ENCODE results near the gene ZNF514.
"Not testable (repeated sequence)": the region's sequence is repeated elsewhere in the genome, so short reads cannot be mapped to it uniquely, and the experiment has no call there.

The ZNF514 gene

DNA sequence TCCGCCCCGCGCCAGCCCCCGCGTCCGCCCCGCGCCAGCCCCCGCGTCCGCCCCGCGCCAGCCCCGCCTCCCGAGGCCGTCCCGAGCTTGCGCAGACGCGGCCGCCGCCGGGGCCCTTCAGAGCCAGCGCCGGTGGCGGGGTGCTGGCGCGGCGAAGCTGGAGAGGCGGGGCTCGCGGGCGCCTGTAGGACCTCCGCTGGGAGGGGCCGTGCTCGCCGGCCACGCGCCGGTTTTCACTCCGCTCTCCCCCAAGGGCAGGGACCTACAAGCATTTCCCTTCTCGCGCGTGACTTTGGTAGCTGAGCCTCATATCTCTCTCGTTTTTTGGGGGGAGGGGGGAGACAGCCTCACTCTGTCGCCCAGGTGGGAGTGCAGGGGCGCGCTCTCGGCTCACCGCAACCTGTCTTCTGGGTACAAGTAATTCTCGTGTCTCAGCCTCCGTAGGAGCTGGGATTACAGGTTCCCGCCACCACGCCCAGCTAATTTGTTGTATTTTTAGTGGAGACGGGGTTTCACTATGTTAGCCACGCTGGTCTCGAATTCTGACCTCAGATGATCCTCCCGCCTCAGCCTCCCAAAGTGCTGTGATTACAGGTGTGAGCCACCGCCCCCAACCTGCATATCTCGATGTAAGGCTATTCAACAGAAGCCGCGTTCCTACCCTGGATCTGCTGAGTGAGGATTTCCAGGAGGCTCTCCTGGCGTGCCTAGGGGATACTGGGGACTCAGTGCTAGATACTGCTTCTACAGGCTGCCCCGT is at the start of gene ZNF514:
TSS of gene ZNF514 (minus strand) at position 159 of the 760 bp plus-strand sequence. CDS start 6,595 bp downstream, outside the sequence.
- H3K27ac ChIP-seq, result peak within 1 kb of the TSS; percentile 24

DNA sequence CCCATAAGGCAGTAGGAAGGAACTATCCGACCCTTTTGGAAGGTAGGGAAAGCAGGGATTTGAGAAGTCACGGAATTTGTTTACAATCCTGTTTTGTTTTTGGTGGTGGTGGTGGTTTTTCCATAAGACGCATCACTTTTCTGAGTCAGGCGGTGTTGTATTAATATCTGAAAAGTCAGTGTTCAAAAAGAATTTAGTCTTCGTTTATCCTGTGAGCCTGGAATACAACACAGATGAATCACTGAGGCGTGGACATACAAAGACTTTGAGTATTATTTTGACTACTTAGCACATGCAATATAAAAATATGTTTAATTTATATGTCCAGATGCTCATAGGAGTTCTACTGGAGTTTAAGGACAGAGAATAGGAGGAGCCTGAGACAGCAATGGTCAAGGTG is 48.5 kb upstream of the ZNF514 start:
- H3K27ac ChIP-seq, result peak overlapping the region; percentile 77
- peak; percentile 18 for DNase-seq (ENCODE audit: low read depth, low spot score)

More for the DNA sequence above, at the start of gene ZNF514:
- no peak for DNase-seq (ENCODE audit: low read depth, low spot score)

GRCh38 chr2:95207111-95207961 is 47.7 kb upstream of the ZNF514 start, which contains the start of gene ZNF892:
ZNF892 (plus strand) TSS chr2:95207521; CDS start chr2:95207816, 295 bp downstream.
- peak; percentile 72 for DNase-seq (ENCODE audit: low read depth, low spot score)
- peak within 1 kb of the TSS; percentile 77 for H3K27ac ChIP-seq

- H3K27ac ChIP-seq, result no peak overlapping the region
- no peak for DNase-seq (ENCODE audit: low read depth, low spot score)
Observed at GRCh38 chr2:95206096-95206495, 46.4 kb upstream of the ZNF514 start.

DNA sequence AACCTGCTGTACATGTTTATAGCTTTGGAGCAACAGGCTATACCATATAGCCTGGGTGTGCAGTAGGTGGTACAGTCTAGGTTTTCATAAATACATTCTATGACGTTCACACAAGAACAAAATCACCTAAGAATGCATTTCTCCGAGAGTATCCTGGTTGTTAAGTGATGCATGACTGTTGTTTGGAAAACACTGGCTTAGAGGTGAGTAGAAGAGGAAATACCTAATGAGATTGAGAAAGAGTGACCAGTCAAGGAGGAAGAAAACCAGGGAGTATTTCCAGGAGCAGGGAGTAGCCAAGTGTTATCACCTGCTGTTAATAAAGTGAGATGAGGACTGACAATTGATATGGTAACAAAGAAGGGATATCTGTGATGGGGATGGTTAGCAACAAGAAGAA is 44.7 kb upstream of the ZNF514 start:
- no peak for DNase-seq (ENCODE audit: low read depth, low spot score)
- H3K27ac ChIP-seq, result no peak overlapping the region

DNA sequence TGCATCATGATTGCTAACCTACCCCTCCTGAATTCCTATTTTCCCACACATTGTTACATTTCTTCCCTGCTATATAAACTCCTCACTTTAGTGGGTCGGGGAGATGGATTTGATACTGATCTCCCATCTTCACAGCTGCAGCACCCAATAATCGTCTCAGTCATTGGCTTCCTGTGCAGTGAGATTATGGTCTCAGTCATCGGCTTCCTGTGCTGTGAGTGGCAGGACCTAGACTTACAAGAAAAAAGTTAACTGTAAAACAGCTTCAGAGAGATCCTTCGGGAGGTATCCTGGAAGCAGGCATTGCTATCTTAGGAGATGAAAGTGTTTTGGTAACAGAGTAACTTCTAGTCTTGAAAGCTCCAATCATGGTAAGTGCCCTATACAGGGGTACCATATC is 44.3 kb upstream of the ZNF514 start:
- no peak for DNase-seq (ENCODE audit: low read depth, low spot score)
- no peak overlapping the region for H3K27ac ChIP-seq

GRCh38 chr2:95192956-95193355 is 33.3 kb upstream of the ZNF514 start:
- not testable (repeated sequence) for DNase-seq (ENCODE audit: low read depth, low spot score); H3K27ac ChIP-seq

GRCh38 chr2:95185973-95186372 is 26.3 kb upstream of the ZNF514 start:
- H3K27ac ChIP-seq, result no peak overlapping the region
- no peak for DNase-seq (ENCODE audit: low read depth, low spot score)

GRCh38 chr2:95185197-95185596 is 25.5 kb upstream of the ZNF514 start:
- DNase-seq (ENCODE audit: low read depth, low spot score), result no peak
- H3K27ac ChIP-seq, result no peak overlapping the region

- DNase-seq (ENCODE audit: low read depth, low spot score), result no peak
- no peak overlapping the region for H3K27ac ChIP-seq
Observed at GRCh38 chr2:95181774-95182173, 22.1 kb upstream of the ZNF514 start.

GRCh38 chr2:95179451-95179850 is 19.8 kb upstream of the ZNF514 start:
- no peak for DNase-seq (ENCODE audit: low read depth, low spot score)
- H3K27ac ChIP-seq, result no peak overlapping the region

GRCh38 chr2:95174031-95174542 is 14.4 kb upstream of the ZNF514 start:
- no peak overlapping the region for H3K27ac ChIP-seq
- no peak for DNase-seq (ENCODE audit: low read depth, low spot score)

DNA sequence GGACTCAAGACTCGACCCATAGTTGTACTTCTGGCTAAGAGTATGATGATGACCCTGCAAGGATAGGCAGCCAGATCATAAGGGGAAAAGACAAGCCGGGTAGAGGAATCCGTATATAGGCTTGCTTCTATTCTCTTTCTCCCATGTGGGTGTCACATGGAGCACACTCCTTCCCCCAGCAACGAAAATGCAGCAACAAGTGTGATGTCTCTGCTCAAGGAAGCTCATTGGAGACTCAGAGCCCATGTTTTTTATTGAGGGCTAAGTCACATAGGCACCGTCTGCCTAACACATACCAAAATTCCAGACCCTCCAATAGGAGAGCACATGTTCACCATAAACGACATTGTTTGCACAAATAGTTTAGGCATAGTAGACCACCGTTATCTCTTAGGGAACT is 12.3 kb upstream of the ZNF514 start:
- DNase-seq (ENCODE audit: low read depth, low spot score), result no peak
- no peak overlapping the region for H3K27ac ChIP-seq

DNA sequence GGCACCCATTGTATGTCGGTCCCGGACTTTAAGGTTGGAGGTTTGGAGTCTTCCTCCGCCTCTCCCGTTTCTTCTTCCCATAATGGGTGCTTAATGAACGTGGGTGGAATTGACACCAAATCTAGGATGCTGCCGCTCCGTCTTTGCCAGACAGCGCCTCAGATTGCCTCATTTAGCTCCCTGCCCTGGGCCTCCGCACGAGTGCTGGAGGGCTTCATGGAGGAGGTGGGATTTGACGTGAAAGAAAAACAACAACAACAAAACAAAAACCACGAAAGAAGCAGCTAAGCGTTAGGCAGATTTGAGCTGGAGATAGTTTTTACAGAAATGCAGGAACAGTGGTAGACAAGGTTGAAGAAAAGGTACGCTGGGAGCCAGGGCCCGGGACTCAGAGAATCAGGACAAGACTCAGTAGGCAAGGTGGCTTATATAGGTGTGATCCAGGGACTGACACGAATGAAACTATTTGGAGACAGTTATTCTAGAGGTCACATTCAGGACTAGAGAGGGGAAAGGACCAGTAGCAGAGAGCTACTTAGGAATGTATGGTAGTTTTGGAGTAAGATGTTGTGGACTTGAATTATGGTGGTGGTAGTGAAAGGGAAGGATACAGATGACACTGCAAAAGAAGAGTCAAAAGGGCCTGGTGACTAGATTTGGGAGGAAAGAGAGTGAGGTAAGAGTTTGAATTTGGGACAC is 6.6 kb upstream of the ZNF514 start:
- no peak for DNase-seq (ENCODE audit: low read depth, low spot score)
- peak overlapping the region; percentile 83 for H3K27ac ChIP-seq

DNA sequence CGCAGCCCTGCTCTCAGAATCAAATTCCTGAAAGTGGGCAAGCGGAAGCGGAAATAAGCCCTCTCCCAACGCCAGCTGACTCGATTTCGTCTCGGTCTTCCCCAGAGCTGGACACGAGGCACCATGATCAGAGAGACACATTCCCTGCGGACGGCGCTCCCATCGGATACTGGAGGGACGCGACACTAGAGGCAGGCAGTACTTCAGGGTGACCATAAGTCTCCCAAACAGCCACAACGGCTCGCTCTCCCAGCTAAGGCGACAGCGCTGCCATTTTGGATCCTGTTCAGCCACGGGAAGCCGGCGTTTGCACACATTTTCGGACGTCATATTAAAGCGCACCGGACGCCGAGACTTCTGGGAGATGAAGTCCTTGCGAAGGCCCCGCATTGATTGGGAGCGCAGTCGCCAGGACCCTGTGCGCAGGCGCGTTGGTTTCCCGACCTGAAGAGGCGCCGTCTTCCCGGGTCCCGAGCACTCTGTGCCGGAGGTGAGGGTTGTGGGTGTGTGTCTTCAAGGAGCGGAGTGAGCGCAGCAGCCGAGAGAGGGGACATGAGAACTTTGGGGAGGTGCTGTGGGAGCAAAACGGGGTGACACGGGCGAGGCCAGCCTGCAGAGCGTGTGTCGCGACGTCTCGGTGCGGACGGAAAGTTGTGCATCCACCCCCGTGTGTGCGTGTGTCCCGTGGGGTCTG is 5.9 kb upstream of the ZNF514 start, which contains the start of gene ZNF2:
TSS of gene ZNF2 (plus strand) at position 439 of the 694 bp plus-strand sequence. CDS start 10,418 bp downstream, outside the sequence.
- DNase-seq (ENCODE audit: low read depth, low spot score), result peak; percentile 88
- peak within 1 kb of the TSS; percentile 83 for H3K27ac ChIP-seq

- no peak for DNase-seq (ENCODE audit: low read depth, low spot score)
- H3K27ac ChIP-seq, result peak overlapping the region; percentile 83
Observed at GRCh38 chr2:95165030-95165370, 5.4 kb upstream of the ZNF514 start.

DNA sequence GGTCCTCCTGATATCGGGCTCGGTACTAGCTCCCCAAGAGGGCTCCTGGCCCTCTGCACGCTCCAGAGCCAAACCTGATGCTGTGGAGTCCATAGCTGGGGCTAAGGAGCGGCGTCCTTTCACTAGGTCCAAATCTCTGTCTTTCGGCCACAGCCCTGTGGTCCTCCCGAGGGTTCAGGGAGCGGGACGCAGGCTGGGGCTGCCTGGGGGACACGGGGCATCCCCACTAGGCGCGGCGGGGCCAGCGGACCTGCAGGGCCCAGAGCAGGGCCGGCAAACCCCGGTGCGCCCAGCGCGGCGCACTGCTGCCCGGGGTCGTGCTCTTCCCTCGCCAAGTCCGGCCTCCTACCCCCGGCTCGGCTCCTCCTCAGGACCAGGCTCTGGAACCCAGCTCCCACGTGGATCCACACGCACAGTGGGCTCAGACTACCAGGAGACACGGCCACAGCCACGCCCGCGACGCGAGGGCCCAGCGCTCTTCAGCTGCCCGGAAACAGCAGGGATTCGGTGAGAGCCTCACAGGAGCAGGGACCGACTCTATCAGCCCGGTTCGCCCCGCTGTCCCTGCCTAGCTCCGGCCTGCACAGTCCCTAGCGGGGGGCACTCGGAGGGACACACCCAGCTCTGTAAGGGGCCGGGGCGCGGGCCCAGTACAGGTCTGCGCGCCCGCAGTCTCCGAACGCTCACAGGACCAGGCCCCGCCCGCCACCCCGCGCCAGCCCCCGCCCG is 593 bp downstream of the ZNF514 start:
- H3K27ac ChIP-seq, result peak overlapping the region; percentile 14
- DNase-seq (ENCODE audit: low read depth, low spot score), result no peak

- H3K27ac ChIP-seq, result no peak overlapping the region
- DNase-seq (ENCODE audit: low read depth, low spot score), result no peak
Observed at GRCh38 chr2:95158441-95158840, 1.2 kb downstream of the ZNF514 start.

DNA sequence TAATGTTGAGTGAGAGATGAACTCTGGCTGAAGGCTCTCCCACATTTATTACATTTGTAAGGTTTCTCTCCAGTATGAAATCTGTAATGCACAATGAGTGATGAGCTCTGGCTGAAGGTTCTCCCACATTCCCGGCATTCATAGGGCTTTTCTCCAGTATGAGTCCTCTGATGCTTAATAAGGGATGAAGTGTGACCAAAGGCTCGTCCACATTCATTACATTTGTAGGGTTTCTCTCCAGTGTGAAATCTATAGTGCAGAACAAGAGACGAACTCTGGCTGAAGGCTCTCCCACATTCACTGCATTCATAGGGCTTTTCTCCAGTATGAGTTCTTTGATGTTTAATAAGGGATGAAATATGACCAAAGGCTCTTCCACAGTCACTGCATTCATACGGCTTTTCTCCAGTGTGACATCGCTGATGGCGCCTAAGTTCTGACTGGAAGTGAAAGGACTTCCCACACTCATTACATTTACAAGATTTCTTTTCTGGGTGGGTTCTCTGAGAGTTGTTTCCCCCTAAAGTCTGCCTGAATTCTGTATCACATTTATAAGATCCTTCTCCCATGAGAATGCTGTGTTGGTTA is 10.2 kb downstream of the ZNF514 start:
- DNase-seq (ENCODE audit: low read depth, low spot score), result no peak

More for the DNA sequence above, 10.2 kb downstream of the ZNF514 start:
- H3K27ac ChIP-seq, result no peak overlapping the region
